GM12891 (cell line): ENCODE data around the gene LARP1B.

Source experiments
- POLR2A ChIP-seq: IDR thresholded peaks from 2 replicates; pipeline ENCODE4 v1.6.1; 2011; ENCODE audit warnings: low read depth, low read length, control low read depth
- POLR2AphosphoS5 ChIP-seq: IDR thresholded peaks from 2 replicates; pipeline ENCODE4 v1.6.1; 2011; ENCODE audit warnings: low read depth, low read length, control low read depth
- SPI1 ChIP-seq: IDR thresholded peaks from 2 replicates; pipeline ENCODE4 v1.6.1; 2011; ENCODE audit warnings: low read depth, low read length, control low read depth
- TAF1 ChIP-seq: IDR thresholded peaks from 2 replicates; pipeline ENCODE4 v1.6.1; 2011; ENCODE audit warnings: low read depth, low read length, control low read depth

GRCh38 chr4:128159967-128160366 is 98.9 kb downstream of the LARP1B start:
- no peak for TF ChIP-seq POLR2A
- no peak for TF ChIP-seq POLR2AphosphoS5
- no peak for TF ChIP-seq TAF1
- no peak for TF ChIP-seq SPI1
